ENCODE measurements around the gene PTPRN2. TPM values are rescaled to one million over a fixed set of nuclear protein-coding genes. Genes with fewer than 3 reads are reported as not detected.

Gene PTPRN2
- total RNA-seq, 2 donors from 2014 or later, result 0.72 to 0.79 TPM

DNA sequence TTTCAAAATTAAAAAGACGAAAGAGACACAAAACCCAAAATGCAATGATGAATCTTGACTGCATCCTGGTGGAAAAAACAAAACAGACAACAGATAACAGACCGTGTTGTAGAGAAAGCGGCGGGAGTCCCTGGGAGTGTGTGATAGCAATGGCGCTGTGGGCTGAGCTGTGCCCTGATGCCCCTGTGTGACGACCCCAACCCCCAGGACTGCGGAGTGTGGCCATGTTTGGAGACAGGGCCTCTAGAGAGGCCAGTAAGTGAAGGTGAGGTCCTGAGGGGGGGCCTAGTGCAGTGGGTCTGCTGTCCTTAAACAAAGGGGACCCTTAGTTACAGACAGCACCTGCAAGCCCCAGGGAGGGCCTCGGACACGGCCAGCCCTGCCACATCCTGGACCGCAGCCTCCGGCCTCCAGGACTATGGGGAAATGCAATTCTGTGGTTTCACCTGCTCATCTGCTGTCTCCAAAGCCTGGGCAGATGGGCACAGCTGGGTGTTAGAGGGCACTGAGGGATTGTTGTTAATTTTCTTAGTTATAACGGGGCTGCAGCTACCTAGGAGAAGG, 973.1 kb downstream of the PTPRN2 start:
- ATAC-seq (replicated peaks in 1 of 2) (no peak), DNase-seq (no peak)
- no peaks in the 10 kb centered on the region for H3K27me3 Mint-ChIP-seq (ENCODE audit: low read depth)
- no peaks in the 10 kb centered on the region for H3K36me3 Mint-ChIP-seq (ENCODE audit: insufficient read depth in 2 of 2)
- peaks cover 17% of the 10 kb centered on the region for H3K4me1 Mint-ChIP-seq (ENCODE audit: low read depth)
- no peaks in the 10 kb centered on the region for H3K9me3 Mint-ChIP-seq
- no peak overlapping the region for H3K4me3 Mint-ChIP-seq
- H3K27ac Mint-ChIP-seq, result no peak overlapping the region

DNA sequence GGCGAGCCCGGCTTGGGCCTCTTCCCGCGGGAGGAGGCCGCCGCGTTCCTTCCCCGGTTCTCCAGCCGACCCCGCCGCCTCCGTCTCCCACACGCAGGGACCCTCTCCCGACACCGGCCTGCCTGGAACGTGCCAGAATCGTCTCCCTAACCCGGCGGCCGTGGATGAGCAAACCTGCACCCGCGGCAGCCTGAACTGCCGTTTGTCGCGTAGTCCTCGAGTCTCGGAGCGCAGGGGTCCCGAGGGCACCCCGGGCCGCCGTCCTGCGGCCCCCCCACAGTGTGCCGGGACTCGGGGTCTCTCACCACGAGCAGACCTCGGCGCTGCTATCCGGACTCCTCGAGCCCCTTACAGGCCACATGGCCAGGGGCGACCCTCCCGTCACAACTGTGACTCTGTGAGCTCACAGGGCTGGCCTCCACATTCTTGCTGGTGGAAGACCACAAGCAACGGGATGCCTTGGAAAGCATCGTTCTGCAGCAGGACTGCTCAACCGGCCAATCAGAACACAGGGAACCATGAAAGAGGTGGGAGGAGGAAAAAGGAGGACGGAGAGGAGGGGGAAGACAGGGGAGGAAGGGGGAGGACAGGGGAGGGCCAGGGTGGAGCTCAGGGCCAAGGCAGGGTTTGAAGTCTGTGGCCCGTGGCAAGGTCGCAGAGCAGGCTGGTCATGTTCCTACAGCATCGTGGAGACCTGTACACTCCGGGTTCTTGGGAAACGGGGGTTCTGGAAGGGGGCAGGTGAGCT, 973.9 kb downstream of the PTPRN2 start:
- peak overlapping the region; percentile 89 to 92 for H3K4me3 Mint-ChIP-seq

DNA sequence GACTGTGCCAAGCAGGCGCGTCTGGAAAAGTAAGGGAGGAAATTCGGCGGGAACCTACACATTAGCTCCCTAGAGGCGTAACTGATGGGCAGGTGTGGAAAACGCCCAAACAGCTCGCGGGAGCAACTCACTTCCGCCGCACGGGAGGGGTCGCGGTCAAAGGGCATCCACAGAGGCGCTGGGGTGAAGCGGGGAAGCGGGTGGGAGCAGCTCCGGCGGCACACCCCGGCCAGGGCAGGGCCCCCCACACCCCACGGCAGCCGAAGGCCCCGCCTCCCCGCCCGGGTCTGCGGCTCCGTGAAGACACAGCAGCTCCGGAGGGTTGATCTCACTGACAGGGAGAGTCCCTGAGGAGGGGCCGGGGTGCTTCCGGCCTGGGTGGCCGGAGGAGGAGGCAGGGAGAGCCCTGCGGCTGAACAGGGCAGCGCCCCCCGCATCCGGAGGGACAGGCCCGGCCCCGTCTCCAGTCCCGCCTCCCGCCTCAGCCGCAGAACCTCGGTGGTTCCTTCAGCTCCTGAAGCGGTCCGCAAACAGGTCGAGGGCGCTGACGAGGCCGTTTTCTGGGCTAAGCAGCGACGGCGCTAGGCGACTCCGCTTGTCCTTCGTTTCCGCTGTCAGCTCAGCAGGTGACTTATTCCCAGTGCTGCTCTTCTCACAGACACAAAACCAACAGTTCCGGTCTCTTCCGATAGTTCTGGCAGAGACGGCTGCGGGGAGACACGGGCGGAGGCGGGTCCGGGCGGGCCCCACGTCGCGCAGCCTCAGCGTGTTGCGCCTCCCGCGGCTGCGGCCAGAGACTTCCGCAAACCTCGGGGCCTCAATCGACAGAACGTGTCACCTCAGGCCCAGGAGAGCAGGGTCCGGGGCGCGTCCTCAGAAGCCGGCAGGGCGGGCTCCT, 974.7 kb downstream of the PTPRN2 start:
- no peaks in the 10 kb centered on the region for H3K27me3 Mint-ChIP-seq (ENCODE audit: low read depth)
- H3K9me3 Mint-ChIP-seq, result no peaks in the 10 kb centered on the region
- H3K27ac Mint-ChIP-seq, result peak overlapping the region; percentile 70
- no peaks in the 10 kb centered on the region for H3K36me3 Mint-ChIP-seq (ENCODE audit: insufficient read depth in 2 of 2)
- peaks cover 17% of the 10 kb centered on the region for H3K4me1 Mint-ChIP-seq (ENCODE audit: low read depth)
- DNase-seq, result peak; percentile 75 to 77
- peak overlapping the region; percentile 89 to 92 for H3K4me3 Mint-ChIP-seq
- ATAC-seq (replicated peaks in 1 of 2), result peak; percentile 85 to 86

More for the DNA sequence above, 973.9 kb downstream of the PTPRN2 start:
- ATAC-seq (replicated peaks in 1 of 2) (no peak), DNase-seq (no peak)
- Mint-ChIP-seq H3K27ac (no peak overlapping the region), H3K27me3 (ENCODE audit: low read depth) (no peaks in the 10 kb centered on the region), H3K36me3 (ENCODE audit: insufficient read depth in 2 of 2) (no peaks in the 10 kb centered on the region), H3K4me1 (ENCODE audit: low read depth) (peaks cover 17% of the 10 kb centered on the region), H3K9me3 (no peaks in the 10 kb centered on the region)

- Mint-ChIP-seq H3K27me3 (ENCODE audit: low read depth) (no peaks in the 10 kb centered on the region), H3K36me3 (ENCODE audit: insufficient read depth in 2 of 2) (no peaks in the 10 kb centered on the region), H3K4me1 (ENCODE audit: low read depth) (peaks cover 17% of the 10 kb centered on the region), H3K27ac (peak overlapping the region; percentile 70), H3K4me3 (peak overlapping the region; percentile 89 to 92), H3K9me3 (no peaks in the 10 kb centered on the region)
- DNase-seq, result no peak
- ATAC-seq (replicated peaks in 1 of 2), result no peak
Measured at GRCh38 chr7:157612009-157612663, 975.5 kb downstream of the PTPRN2 start.

DNA sequence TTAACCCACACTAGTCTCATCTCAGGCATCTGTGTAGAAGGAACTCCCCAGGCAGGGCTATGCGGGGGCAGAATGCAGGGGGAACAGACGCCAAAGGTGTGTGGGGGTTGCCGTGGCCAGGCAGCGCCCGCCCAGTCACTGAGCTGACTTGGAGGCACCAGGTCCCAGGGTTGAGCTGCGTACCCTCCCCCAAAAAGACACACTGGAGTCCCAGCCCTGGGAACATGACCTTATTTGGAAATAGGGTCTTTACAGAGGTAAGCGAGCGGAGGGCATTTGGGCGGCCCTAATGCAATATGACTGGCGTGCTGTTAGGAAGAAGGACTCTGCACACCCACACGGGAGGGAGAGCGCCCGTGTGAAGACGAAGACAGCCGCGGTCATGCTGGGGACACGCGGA, 976.3 kb downstream of the PTPRN2 start:
- H3K36me3 Mint-ChIP-seq (ENCODE audit: insufficient read depth in 2 of 2), result no peaks in the 10 kb centered on the region
- H3K4me3 Mint-ChIP-seq, result peak overlapping the region; percentile 62 to 65
- H3K27me3 Mint-ChIP-seq (ENCODE audit: low read depth), result no peaks in the 10 kb centered on the region
- no peaks in the 10 kb centered on the region for H3K9me3 Mint-ChIP-seq
- peaks cover 17% of the 10 kb centered on the region for H3K4me1 Mint-ChIP-seq (ENCODE audit: low read depth)
- DNase-seq (no peak), ATAC-seq (replicated peaks in 1 of 2) (no peak)
- no peak overlapping the region for H3K27ac Mint-ChIP-seq

DNA sequence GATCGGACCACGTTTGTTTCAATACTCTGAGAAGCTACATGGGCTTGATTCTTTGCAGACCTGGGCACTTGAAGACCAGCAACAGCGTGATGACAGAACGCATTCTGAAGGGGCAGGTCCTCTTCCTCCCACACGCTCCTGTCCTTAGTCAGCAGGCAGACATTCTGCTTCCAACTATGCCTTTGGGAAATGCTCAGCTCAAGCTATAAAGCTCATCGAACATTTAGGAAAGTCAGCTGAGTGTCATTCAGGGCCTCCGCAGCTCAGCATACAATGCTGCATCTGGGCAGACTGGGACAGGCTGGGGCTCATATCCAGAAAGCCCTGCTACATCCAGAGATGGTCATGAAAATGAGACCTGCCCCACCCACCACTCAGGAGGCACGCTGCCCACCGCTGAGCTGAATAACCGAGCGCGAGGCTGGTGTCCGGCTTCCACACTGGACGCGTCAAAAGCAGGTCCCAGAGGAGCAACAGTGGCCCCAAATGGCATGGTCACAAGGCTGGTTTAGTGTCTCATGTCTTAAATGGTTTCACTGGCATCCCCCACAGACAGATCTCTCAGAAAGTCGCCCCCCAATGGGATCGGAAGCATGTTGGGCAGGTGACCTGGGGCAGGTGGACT, 976.8 kb downstream of the PTPRN2 start:
- peak overlapping the region; percentile 62 to 65 for H3K4me3 Mint-ChIP-seq
- ATAC-seq (replicated peaks in 1 of 2) (no peak), DNase-seq (no peak)
- peaks cover 17% of the 10 kb centered on the region for H3K4me1 Mint-ChIP-seq (ENCODE audit: low read depth)
- H3K9me3 Mint-ChIP-seq, result no peaks in the 10 kb centered on the region
- H3K27ac Mint-ChIP-seq, result no peak overlapping the region
- H3K27me3 Mint-ChIP-seq (ENCODE audit: low read depth), result no peaks in the 10 kb centered on the region
- no peaks in the 10 kb centered on the region for H3K36me3 Mint-ChIP-seq (ENCODE audit: insufficient read depth in 2 of 2)

GRCh38 chr7:157609932-157610640, 977.5 kb downstream of the PTPRN2 start:
- no peak overlapping the region for H3K4me3 Mint-ChIP-seq
- DNase-seq (no peak), ATAC-seq (replicated peaks in 1 of 2) (no peak)
- H3K4me1 Mint-ChIP-seq (ENCODE audit: low read depth), result peaks cover 17% of the 10 kb centered on the region
- no peaks in the 10 kb centered on the region for H3K9me3 Mint-ChIP-seq
- H3K27me3 Mint-ChIP-seq (ENCODE audit: low read depth), result no peaks in the 10 kb centered on the region
- H3K27ac Mint-ChIP-seq, result no peak overlapping the region
- no peaks in the 10 kb centered on the region for H3K36me3 Mint-ChIP-seq (ENCODE audit: insufficient read depth in 2 of 2)

DNA sequence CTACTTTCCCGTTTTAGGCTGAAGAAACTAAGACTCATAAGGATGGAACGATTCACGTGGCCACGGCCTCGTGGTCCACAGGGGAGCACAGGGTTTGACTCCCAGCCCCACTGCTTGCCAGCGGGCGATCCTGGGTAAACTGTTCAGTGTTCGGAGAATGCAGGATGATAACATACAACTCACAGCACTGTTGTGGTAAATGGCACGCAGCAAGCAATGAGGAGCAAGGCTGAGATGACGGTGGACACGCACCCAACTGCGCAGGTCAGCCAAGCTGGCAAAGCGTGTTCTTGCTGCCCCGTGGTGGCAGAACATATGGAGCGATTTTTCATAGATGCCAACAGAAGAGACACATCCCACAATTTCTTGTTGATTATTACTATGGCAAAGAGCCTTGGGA, 978.1 kb downstream of the PTPRN2 start:
- Mint-ChIP-seq H3K9me3 (no peaks in the 10 kb centered on the region), H3K27ac (no peak overlapping the region), H3K36me3 (ENCODE audit: insufficient read depth in 2 of 2) (no peaks in the 10 kb centered on the region), H3K27me3 (ENCODE audit: low read depth) (no peaks in the 10 kb centered on the region), H3K4me1 (ENCODE audit: low read depth) (peaks cover 18% of the 10 kb centered on the region), H3K4me3 (no peak overlapping the region)
- ATAC-seq (replicated peaks in 1 of 2), result no peak
- DNase-seq, result no peak

GRCh38 chr7:157607218-157607617, 980.4 kb downstream of the PTPRN2 start:
- Mint-ChIP-seq H3K4me1 (ENCODE audit: low read depth) (peaks cover 7% of the 10 kb centered on the region), H3K9me3 (no peaks in the 10 kb centered on the region), H3K27me3 (ENCODE audit: low read depth) (no peaks in the 10 kb centered on the region), H3K36me3 (ENCODE audit: insufficient read depth in 2 of 2) (no peaks in the 10 kb centered on the region), H3K27ac (no peak overlapping the region), H3K4me3 (no peak overlapping the region)
- ATAC-seq (replicated peaks in 1 of 2) (no peak), DNase-seq (no peak)

DNA sequence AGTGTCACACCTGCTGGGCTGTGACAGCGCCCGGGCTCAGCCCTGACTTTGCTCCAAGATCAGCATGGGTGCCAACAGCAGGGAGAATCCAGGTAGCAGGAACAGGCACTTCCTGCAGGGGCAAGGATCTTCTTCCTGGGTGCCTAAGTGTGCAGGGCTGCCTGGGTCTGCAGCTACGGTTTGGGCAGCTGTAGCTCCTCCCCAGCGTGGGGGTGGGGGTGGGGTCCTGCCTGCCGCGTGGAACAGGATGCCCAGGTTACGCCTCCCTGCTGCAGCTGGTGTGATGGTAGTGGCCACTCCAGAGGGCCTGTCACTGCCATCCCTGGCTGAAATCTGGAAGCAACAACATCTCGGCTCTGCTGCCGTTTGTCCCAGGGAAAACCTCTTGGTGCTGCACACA, 981.5 kb downstream of the PTPRN2 start:
- Mint-ChIP-seq H3K36me3 (ENCODE audit: insufficient read depth in 2 of 2) (no peaks in the 10 kb centered on the region), H3K27me3 (ENCODE audit: low read depth) (no peaks in the 10 kb centered on the region), H3K4me3 (no peak overlapping the region), H3K27ac (no peak overlapping the region), H3K9me3 (no peaks in the 10 kb centered on the region), H3K4me1 (ENCODE audit: low read depth) (peaks cover 4% of the 10 kb centered on the region)
- ATAC-seq (replicated peaks in 1 of 2) (no peak), DNase-seq (no peak)

- Mint-ChIP-seq H3K9me3 (no peaks in the 10 kb centered on the region), H3K27me3 (ENCODE audit: low read depth) (no peaks in the 10 kb centered on the region), H3K36me3 (ENCODE audit: insufficient read depth in 2 of 2) (no peaks in the 10 kb centered on the region), H3K27ac (no peak overlapping the region), H3K4me1 (ENCODE audit: low read depth) (peaks cover 4% of the 10 kb centered on the region), H3K4me3 (no peak overlapping the region)
- DNase-seq (no peak), ATAC-seq (replicated peaks in 1 of 2) (no peak)
Measured at GRCh38 chr7:157605638-157606037, 982.0 kb downstream of the PTPRN2 start.
